Measurements from ENCODE around the gene LRG1. TPM values are rescaled to one million over a fixed set of nuclear protein-coding genes. Genes with fewer than 3 reads are reported as not detected.
A peak's percentile ranks its signal among the peaks of the same experiment; 100 is the strongest.
"Not testable (repeated sequence)": the region's sequence is repeated elsewhere in the genome, so short reads cannot be mapped to it uniquely, and the experiment has no call there.

The LRG1 gene
- total RNA-seq, 8 experiments from 2014 or later = 0.07 to 0.63 (median 0.22) TPM

DNA sequence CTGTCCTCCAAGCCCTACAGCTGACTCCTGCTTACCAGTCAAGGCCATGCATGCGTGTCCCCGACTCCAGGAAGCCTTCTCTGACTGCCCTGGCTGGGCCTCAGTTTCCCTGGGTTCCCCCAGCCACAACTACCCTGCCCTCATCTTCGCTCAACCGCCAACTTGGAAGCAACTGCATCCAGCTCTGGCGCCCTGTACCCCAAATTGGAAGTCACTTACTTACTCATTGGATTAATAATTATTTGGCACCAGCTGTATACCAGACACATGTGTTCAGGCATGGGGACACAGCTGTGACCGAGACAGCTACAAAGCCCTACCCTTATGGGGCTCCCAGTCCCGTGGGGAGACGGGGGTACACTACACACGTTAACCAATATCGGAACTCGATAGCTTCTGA is 30.6 kb upstream of the LRG1 start:
- in situ Hi-C loops (cut with MboI; ENCODE audit: low pct_unique_long_range_greater_than_20kb in 2 of 9, low sequenced_read_pairs in 9 of 9, unreplicated experiment in 9 of 9) = loop anchor here in 3 of 9 experiments (10.0 kb wide), 1 partner anchor 64 kb away; the partner anchor contains the start of gene TNFAIP8L1 (in 3 of the 3)
- WGBS, 10 experiments = 0 to 90% (median 81%) methylated on average over 1 to 11 of the region's 11 CpGs; no CpG with 5 or more reads in 2 of the 10 experiments
- ATAC-seq (replicated peaks in 6 of 8) = no peak

DNA sequence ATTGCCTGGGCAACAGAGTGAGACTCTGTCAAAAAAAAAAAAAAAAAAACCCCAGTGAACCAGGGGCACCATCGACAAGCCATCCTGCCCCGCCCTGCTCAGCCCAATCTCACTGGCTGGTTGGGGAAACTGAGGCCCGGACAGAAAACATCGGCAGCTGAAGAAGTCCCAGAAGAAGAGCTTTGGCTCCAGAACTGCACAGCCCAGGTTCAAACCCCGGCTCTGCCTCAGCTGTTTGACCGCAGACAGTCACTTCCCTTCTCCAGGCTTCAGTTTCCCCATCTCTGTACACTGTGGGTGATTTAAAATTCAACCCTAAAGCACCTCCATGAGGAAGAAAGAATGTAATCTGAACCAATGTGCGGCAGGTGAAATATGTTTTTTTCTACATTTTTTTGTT is 29.1 kb upstream of the LRG1 start:
- Histone ChIP-seq H3K27ac (no peak overlapping the region), H3K4me1 (replicated peaks in 1 of 2) (no peaks in the 10 kb centered on the region), H3K4me3 (no peak overlapping the region)
- WGBS, 10 experiments = 60 to 100% (median 89%) methylated on average over 1 to 6 of the region's 7 CpGs; no CpG with 5 or more reads in 1 of the 10 experiments
- in situ Hi-C loops (cut with MboI; ENCODE audit: low pct_unique_long_range_greater_than_20kb in 2 of 9, low sequenced_read_pairs in 9 of 9, unreplicated experiment in 9 of 9) = no loop called here
- no peak for ATAC-seq (replicated peaks in 6 of 8)

More for the DNA sequence above, 30.6 kb upstream of the LRG1 start:
- H3K4me1 ChIP-seq (replicated peaks in 1 of 2) = peaks cover 4 to 11% of the 10 kb centered on the region in 2 donors
- no peak overlapping the region for H3K27ac ChIP-seq
- no peak overlapping the region for H3K4me3 ChIP-seq

DNA sequence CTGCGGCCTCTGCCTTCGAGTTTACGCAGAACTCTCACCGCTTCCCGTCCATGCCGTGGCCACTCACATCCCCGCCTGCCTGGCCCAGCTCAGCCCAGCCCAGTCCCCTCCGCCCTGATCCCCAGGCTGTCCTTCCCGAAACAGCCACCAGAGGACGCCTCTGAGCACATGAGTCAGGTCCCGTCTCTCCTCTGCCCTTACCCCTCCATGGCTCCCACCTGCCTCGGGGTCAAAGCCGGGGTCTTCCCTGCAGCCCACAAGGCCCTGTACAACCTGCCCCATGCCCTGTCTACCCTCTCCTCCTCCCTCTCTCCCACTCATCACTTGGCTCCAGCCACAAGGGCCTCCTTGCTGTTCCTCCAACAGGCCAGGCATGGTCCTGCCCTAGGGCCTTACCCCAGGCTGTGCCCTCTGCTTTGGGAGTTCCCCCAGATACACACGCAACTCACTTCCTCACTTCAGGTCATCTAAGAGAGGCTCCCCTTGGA is 27.8 kb upstream of the LRG1 start:
- WGBS, 10 experiments = 18 to 100% (median 46%) methylated on average over 2 to 8 of the region's 14 CpGs; no CpG with 5 or more reads in 6 of the 10 experiments
- ATAC-seq (replicated peaks in 6 of 8) = peak; percentile 56 to 99 (median 69)
- in situ Hi-C loops (cut with MboI; ENCODE audit: low pct_unique_long_range_greater_than_20kb in 2 of 9, low sequenced_read_pairs in 9 of 9, unreplicated experiment in 9 of 9) = no loop called here
- H3K27ac ChIP-seq = no peak overlapping the region
- H3K4me3 ChIP-seq = no peak overlapping the region
- no peaks in the 10 kb centered on the region for H3K4me1 ChIP-seq (replicated peaks in 1 of 2)

DNA sequence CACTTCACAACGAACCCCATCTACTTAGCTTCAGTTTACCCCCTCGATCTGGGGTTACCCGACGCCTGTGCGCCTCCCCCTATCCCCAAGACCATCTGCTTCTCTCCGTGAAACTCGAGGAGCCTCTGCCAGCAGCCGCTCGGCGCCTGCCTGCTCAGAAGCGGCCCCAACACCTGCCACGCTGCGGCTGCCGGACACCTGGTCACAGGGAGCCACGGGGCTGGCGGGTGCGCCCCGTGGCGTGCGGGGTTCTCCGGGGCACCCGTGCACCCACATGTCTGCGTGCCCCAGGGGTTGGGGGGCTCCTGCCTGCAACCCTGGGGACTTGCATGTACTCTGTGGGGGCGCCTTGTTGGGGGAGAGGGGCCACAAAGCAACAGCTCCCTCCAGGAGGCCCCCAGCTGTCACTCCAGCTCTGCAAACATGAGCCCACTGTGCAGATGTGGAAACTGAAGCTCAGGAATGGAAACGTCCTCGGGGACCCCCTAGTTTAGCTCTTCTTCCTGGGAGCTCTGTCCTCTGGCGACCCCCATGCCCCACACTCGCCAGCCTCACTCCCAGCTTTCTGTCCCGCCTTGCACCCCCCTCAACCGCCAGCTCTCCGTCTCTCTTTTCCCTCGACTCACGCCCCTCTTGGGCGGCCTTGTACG is 26.7 kb upstream of the LRG1 start:
- WGBS, 10 experiments = 47 to 100% (median 88%) methylated on average over 2 to 8 of the region's 35 CpGs; no CpG with 5 or more reads in 7 of the 10 experiments
- no peak for ATAC-seq (replicated peaks in 6 of 8)
- Histone ChIP-seq H3K4me1 (replicated peaks in 1 of 2) (no peaks in the 10 kb centered on the region), H3K27ac (no peak overlapping the region), H3K4me3 (no peak overlapping the region)
- in situ Hi-C loops (cut with MboI; ENCODE audit: low pct_unique_long_range_greater_than_20kb in 2 of 9, low sequenced_read_pairs in 9 of 9, unreplicated experiment in 9 of 9) = no loop called here

DNA sequence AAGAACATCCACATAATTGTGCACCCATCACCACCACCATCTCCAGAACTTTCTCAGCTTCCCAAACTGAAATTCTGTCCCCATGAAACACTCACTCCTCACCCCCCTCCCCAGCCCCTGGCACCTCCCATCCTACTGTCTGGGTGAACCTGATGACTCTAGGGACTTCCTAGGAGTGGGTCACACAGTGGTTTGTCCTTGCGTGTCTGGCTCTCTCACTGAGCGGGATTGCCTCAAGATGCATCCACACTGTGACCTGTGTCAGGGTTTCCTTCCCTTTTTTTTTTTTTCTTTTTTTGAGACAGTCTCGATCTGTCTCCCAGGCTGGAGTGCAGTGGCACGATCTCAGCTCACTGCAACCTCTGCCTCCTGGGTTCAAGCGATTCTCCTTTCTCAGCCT is 23.7 kb upstream of the LRG1 start:
- H3K27ac ChIP-seq; H3K4me3 ChIP-seq; H3K4me1 ChIP-seq (replicated peaks in 1 of 2); in situ Hi-C loops (cut with MboI; ENCODE audit: low pct_unique_long_range_greater_than_20kb in 2 of 9, low sequenced_read_pairs in 9 of 9, unreplicated experiment in 9 of 9); ATAC-seq (replicated peaks in 6 of 8): not testable (repeated sequence)
- WGBS, 10 experiments = 20 to 100% (median 100%) methylated on average over 1 of the region's 5 CpGs; no CpG with 5 or more reads in 6 of the 10 experiments

DNA sequence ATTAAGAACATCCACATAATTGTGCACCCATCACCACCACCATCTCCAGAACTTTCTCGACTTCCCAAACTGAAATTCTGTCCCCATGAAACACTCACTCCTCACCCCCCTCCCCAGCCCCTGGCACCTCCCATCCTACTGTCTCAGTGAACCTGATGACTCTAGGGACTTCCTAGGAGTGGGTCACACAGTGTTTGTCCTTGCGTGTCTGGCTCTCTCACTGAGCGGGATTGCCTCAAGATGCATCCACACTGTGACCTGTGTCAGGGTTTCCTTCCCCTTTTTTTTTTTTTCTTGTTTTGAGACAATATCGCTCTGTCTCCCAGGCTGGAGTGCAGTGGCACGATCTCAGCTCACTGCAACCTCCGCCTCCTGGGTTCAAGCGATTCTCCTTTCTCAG is 22.2 kb upstream of the LRG1 start:
- in situ Hi-C loops (cut with MboI; ENCODE audit: low pct_unique_long_range_greater_than_20kb in 2 of 9, low sequenced_read_pairs in 9 of 9, unreplicated experiment in 9 of 9); H3K4me3 ChIP-seq; ATAC-seq (replicated peaks in 6 of 8); H3K4me1 ChIP-seq (replicated peaks in 1 of 2); H3K27ac ChIP-seq: not testable (repeated sequence)
- WGBS, 10 experiments = 60 to 100% (median 80%) methylated on average over 1 to 3 of the region's 7 CpGs; no CpG with 5 or more reads in 5 of the 10 experiments

DNA sequence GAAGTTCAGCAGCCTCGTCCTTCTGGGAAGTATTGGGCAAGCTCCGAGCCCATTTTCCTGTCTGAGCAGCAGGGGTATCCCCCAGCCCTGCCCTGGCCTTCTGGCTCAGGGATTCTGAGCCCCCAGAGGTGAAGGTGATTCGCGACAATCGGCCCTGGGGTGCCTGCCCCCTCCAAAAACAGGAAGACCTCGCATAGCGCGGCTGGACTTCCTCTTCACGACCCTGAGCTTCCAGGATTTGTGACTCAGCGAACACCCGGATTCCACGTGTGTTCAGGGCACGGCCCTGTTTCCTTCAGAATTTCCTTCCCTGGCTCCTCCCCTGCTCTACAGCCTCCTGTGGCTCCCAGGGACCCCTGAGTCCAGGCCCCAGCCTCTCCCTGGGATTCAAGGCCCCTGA is 19.7 kb upstream of the LRG1 start, which contains the start of gene SEMA6B:
Gene SEMA6B (minus strand): TSS at position 116 of the 400 bp plus-strand sequence. CDS start 1,227 bp downstream, outside the sequence.
- in situ Hi-C loops (cut with MboI; ENCODE audit: low pct_unique_long_range_greater_than_20kb in 2 of 9, low sequenced_read_pairs in 9 of 9, unreplicated experiment in 9 of 9) = no loop called here
- ATAC-seq (replicated peaks in 6 of 8) = no peak

DNA sequence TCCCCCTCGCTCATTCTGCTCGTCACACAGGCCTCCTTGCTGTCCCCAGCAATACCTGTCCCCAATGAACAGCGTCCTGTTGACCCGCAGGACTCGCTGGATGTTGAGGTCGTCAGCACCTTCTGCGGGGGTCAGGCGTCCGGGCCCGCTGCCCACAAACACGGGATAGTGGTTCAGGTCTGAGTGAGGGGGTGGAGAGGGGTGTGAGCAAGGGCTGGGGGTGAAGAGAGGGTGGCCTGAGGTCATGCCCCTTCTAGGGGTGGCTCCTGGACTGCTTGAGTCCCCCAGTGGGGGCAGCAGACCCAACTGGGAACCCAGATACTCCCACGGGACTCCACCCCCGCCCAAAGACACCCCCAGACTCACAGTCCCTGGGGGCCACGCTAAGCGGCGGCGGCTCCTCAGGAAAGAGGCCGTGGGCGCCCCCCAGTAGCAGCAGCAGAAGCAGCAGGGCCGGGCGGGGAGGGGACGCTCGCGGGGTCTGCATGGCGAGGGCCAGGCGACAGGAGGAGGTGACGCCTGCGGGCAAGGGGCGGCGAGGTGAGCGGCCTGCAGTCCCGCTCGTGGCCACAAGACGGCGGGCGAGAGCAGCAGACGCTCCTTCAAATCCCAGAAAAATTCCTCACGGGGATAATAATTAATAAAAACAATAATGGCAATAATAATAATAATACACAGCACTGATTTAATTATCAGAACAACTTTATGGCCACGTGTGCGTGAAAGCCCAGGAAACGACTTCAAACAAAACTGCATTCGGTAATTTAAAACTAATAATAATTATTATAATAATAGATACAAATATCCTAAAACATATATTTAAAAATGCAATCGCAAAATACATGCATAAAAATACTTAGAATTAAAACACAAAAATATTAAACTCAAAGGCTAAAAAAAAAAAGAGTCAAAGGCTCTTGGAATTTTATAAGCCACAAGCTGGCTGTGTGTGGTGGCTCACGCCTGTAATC is 18.4 kb upstream of the LRG1 start:
- ATAC-seq (replicated peaks in 6 of 8) = peak in 3 of 8 experiments; percentile 6 to 17 (median 14)
- Histone ChIP-seq H3K4me3 (no peak overlapping the region), H3K27ac (no peak overlapping the region), H3K4me1 (replicated peaks in 1 of 2) (no peaks in the 10 kb centered on the region)
- WGBS, 10 experiments = 12 to 100% (median 22%) methylated on average over 1 to 12 of the region's 44 CpGs
- in situ Hi-C loops (cut with MboI; ENCODE audit: low pct_unique_long_range_greater_than_20kb in 2 of 9, low sequenced_read_pairs in 9 of 9, unreplicated experiment in 9 of 9) = no loop called here

More for the DNA sequence above, 19.7 kb upstream of the LRG1 start, which contains the start of gene SEMA6B:
- Histone ChIP-seq H3K4me3 (no peak within 1 kb of the TSS), H3K27ac (no peak within 1 kb of the TSS), H3K4me1 (replicated peaks in 1 of 2) (no peaks in the 10 kb centered on the region)
- WGBS, 10 experiments = 20 to 88% (median 20%) methylated on average over 1 to 6 of the region's 13 CpGs; no CpG with 5 or more reads in 7 of the 10 experiments

DNA sequence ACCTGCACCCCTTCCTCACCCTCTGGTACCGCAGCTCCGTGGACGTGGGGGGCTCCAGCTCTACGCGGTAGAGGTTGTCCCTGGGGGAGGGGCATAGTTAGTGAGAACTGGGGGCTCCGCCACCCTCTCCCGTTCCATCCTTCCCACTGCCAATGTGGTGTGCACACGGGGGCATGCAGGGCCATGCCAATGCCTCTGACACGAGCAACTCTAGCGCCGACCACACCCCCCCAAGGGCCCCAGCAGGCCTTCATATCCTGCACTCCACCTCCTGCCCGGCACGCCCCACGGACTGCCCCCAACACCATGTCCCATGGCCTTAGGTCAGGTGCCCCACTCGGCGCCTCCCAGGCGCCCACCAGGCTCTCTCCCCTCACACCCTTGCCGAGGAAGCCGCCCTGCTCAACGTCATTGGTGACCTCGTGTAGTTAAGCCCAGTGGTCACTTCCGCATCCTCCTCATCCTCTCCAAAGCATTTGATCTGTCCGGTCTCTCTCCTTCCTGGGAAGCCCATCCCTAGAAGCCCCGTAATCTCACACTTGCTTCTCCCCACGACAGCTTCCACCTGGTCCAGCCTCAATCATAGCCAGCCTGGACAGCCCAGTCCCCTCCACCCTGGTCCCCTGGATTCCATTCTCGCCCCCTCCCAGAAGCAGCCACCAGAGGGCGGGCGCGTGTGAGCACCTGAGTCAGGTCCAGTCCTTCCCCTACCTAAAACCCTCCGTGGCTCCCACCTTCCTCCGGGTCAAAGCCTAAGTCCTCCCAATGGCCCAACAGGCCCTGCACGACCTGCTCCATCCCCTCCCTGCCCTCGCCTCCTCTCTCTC is 17.5 kb upstream of the LRG1 start:
- Histone ChIP-seq H3K4me3 (no peak overlapping the region), H3K27ac (no peak overlapping the region), H3K4me1 (replicated peaks in 1 of 2) (no peaks in the 10 kb centered on the region)
- WGBS, 10 experiments = 17 to 100% (median 79%) methylated on average over 1 to 10 of the region's 33 CpGs; no CpG with 5 or more reads in 2 of the 10 experiments
- ATAC-seq (replicated peaks in 6 of 8) = peak in 5 of 8 experiments; percentile 8 to 25 (median 16)
- in situ Hi-C loops (cut with MboI; ENCODE audit: low pct_unique_long_range_greater_than_20kb in 2 of 9, low sequenced_read_pairs in 9 of 9, unreplicated experiment in 9 of 9) = no loop called here

DNA sequence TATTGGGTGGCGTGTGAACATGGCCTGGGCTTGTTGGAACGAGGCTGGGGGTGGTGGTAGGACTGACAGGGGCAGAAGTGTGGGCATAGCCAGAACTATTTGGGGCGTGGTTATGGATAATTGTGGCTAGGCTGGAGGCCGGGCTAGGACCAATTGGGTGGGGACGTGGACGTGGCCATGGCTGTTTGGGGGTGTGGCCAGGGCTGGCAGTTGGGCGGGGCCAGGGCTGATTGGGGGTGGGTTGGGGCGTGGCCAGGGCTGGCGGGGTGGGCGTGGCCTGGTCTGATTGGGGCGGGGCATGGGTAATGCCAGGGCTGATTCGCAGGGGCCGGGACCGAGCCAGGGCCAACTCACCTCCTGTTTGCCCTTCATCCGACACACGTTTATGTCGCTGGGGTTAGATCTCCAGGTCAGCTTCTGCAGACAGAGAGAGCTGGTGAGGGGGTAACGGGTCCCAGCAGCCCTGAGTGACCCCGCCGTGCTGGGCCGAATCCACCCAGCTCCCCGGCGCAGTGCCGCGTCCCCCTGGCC is 16.8 kb upstream of the LRG1 start:
- H3K4me3 ChIP-seq = no peak overlapping the region
- WGBS, 10 experiments = 53% methylated on average over 3 of the region's 25 CpGs; no CpG with 5 or more reads in 9 of the 10 experiments
- H3K4me1 ChIP-seq (replicated peaks in 1 of 2) = no peaks in the 10 kb centered on the region
- peak; percentile 26 to 78 (median 65) for ATAC-seq (replicated peaks in 6 of 8)
- in situ Hi-C loops (cut with MboI; ENCODE audit: low pct_unique_long_range_greater_than_20kb in 2 of 9, low sequenced_read_pairs in 9 of 9, unreplicated experiment in 9 of 9) = no loop called here
- H3K27ac ChIP-seq = no peak overlapping the region

DNA sequence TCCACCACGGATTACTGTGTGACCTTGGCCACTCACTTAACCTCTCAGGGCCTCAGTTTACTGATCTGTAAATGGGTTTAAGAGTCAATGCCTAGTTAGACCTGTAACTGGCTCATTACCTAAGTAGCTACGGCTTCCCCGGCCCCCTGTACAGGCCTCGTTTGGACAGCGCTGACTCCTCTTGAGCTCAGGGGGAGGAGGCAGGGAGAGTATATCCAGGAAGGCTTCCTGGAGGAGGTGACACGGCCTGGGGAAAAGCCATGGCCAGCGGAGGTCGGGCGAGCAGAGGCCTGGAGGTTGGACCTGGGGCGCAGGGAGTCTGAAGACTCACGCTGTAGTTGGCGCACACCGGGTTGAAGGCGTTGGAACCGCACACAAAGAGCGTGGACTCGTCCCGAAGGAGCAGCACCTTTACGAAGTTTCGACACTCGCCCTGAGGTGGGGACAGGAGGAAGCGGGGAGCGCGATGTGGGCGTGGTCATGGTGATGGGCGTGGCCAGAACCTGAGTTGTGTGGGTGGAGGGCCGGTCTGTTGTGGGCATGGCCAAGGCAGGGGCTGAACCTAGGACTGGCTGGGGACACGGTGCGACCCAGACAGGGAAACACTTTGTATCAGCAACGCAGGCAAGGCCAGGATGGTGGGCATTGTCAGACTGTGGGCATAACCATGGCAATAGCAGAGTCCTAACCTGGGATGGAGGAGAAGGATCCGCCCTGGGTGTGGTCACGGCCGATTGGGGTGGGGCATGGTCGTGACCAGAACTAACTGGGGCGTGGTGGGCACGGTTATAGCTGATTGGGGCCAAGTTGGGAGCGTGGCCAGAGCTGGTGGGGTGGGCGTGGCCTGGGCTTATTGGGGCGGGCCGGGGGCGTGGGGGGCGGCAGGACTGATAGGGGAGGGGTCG is 16.1 kb upstream of the LRG1 start:
- WGBS, 10 experiments = 53 to 100% (median 86%) methylated on average over 4 to 21 of the region's 43 CpGs; no CpG with 5 or more reads in 3 of the 10 experiments
- peak in 7 of 8 experiments; percentile 7 to 52 (median 27) for ATAC-seq (replicated peaks in 6 of 8)
- in situ Hi-C loops (cut with MboI; ENCODE audit: low pct_unique_long_range_greater_than_20kb in 2 of 9, low sequenced_read_pairs in 9 of 9, unreplicated experiment in 9 of 9) = no loop called here
- no peaks in the 10 kb centered on the region for H3K4me1 ChIP-seq (replicated peaks in 1 of 2)
- no peak overlapping the region for H3K4me3 ChIP-seq
- H3K27ac ChIP-seq = no peak overlapping the region
